HG03060 (cell line): ENCODE data around the gene TM4SF5.

ENCODE experiments used
- ATAC-seq: cut with Tn5 transposase; IDR thresholded peaks from one replicate; pipeline ENCODE4 v1.9.1; 2021; ENCODE audit warnings: low read depth, moderate number of reproducible peaks; ENCODE audit not compliant: unreplicated experiment

Gene TM4SF5

DNA sequence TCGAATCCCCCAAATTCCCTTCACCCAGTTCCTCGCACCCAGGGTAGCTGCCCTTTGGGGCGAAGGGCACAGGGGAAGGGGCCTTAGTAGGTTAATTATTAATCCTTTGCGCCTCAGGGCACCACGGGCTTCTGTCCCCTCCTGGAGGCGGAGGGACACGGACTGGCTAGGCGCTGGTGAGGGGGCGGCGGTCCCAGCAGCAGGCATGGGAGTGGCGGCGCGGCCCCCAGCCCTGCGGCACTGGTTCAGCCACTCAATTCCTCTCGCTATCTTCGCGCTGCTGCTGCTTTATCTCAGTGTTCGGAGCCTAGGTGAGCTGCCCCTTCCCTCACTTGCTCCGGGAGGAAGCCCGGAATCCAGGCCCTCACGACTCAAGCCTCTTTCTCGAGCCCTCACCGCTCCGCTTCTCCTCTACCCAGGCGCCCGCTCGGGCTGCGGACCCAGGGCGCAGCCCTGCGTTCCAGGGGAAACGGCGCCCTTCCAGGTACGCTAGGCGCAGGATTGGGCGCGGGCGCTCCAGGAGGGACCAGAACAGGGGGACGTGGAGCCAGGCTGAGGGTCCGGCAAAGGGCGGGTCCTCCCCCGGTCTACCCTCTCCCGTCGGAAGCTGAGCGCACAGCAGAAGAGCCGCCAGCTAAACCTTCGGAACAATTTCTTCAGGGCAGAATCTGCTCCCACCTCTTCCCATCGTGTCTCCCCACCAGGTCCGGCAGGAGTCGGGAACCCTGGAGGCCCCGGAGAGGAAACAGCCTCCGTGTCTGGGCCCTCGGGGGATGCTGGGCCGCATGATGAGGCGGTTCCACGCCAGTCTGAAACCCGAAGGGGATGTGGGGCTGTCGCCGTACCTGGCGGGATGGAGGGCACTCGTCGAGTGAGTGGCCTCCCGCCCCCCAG is 17.4 kb downstream of the TM4SF5 start, which contains the start of gene GLTPD2:
Gene GLTPD2 (plus strand): TSS at position 158 of the 894 bp plus-strand sequence. CDS start 48 bp downstream, at position 206.
- ATAC-seq, result no peak

DNA sequence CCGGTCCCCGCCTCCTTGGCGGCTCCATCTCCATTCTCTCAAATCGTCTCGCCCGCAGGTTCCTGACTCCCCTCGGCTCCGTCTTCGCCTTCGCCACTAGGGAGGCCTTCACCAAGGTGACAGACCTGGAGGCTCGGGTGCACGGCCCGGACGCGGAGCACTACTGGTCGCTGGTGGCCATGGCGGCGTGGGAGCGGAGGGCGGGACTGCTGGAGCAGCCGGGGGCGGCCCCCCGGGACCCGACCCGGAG is 17.9 kb downstream of the TM4SF5 start:
- no peak for ATAC-seq

DNA sequence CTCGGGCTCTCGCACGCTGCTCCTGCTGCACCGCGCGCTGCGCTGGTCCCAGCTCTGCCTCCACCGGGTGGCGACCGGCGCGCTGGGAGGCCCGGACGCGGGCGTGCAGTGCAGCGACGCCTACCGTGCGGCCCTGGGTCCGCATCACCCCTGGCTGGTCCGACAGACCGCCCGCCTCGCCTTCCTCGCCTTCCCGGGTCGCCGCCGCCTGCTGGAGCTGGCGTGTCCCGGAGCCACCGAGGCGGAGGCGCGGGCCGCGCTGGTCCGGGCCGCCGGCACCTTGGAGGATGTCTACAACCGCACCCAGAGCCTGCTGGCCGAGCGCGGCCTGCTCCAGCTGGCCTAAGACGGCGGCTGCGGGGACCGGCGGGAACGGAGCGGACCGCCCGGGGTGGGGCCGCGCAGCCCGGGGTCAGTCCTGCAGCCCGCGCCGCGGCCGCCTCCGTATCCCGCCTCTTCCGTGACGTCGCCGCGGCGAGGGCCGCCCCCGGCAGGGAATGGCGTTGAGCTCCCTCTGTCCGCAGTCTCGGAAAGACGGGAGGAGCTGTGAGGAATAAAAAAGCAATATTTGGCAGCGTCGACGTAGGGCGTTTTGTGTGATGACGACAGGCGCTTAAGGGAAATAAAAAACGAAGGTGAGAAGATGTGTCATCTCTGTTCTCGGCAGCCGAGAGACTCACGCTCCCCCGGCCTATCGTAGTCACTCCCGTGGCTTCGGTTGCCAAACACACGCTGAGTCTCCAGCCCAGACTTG is 18.4 kb downstream of the TM4SF5 start:
- no peak for ATAC-seq

DNA sequence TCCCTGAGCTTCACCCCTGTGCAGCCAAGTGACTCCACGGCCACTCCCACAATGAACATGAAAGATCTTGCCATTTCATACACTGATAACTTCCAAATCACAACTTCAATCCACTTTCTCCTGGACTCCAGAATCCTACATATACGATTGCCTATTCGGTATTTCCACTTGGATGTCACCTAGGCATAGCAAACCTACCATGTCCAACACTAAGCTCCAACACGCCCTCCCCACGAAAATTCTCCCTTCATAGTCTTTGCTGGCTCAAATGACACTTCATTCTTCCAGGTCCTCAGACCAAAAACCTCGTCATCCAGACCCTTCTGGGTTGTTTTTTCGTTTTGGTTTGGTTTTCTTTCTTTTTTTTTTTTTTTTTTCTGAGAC is 19.0 kb downstream of the TM4SF5 start:
- ATAC-seq, result no peak

DNA sequence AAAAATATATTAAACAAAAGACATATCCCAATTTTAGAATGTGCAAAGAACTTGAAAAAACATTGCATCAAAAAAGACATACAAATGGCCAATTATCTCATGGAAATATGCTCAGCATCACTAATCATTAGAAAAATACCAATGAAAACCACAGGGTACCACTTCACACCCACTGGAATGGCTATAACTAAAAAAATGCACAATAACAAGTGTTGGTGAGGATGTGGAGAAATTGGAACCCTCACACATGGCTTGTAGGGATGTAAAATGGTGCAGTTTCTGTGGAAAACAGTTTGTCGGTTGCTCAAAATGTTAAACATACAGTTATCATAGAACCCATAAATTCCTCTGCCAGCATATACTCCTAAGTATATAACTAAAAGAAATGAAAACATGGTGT is 23.5 kb downstream of the TM4SF5 start:
- no peak for ATAC-seq

DNA sequence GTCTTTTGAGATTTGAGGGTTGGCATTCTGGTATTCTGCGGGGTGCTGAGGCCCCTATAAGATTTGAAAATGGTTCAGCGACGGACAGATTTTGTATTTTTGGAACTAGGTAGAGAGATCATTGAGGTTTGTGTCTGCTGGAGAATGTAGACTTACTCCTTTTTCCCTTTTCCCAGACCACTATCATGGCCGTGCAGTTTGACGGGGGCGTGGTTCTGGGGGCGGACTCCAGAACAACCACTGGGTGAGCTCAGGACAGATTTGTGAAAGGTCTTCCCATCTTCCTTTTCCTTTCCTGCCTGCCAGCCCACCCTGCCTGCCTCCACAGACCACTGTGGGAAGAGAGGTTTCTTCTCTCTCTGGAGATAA is 24.9 kb downstream of the TM4SF5 start:
- no peak for ATAC-seq

DNA sequence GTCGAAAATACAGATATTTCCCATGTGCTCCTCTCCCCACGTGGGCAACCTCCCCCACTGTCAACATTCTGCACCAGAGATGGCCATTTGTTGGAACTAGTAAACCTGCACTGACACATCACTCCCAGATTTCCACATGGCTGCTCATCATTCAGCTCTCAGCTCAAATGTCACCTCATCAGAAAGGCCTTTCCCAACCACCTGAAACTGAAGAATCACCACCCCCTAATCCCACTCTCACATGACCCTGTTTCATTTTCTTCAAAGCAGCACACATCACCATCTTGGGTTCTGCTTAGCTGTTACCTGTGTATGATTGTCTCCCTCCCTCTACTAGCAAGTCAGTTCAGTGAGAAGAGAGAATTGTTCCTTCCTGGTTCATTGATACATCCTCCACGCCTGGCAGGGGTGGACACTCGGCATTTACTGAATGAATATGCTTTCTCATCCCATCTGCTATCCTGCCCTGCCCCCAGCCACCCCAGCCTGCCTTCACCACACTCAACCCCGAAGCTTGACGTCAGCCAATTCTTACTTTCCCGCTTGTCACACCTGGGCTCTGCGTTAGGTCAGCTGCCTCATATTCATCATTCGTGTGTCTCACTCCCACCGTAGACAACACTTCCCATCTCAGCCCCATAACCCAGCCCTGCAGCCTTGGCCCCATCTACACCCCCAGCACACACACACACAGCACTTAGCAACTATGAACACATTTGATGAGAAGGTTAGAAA is 28.9 kb downstream of the TM4SF5 start:
- ATAC-seq, result no peak

DNA sequence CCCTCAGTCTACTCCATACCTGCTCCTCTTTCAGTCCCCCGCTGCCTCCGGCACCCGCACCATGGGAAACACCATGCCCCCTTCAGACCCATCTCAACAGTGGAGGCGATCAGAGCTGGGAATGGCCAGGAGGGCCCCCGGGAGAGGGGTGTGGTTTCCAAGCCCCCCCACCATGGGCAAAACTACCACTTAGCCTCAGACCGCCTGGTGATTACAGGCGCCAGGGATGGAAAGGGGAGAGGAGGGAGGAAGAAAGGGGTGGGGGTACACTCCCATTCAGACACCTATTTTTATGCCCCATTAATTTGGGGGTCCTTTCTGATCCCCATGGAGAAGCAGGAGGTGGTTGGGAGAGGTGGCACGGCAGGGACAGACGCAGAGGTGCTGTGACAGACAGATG is 30.5 kb downstream of the TM4SF5 start, which contains the start of gene C17orf114:
Gene C17orf114 (minus strand): TSS at position 101 of the 400 bp plus-strand sequence.
- ATAC-seq, result no peak

DNA sequence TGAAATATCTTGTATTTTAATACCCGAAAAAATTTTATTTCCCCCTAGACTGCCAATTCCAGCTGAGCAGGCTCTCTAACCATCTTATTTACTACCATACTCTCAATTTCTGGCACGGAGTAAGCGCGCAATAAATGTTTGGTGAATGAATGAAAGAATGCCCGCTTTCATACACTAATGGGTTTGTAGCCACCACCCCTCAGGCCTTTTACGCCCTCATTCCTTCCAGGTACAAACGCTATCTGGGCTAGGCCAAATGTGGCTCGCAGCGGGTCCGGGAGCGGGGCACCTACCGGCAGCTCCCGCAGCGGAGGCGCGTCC is 34.7 kb downstream of the TM4SF5 start:
- ATAC-seq, result no peak

DNA sequence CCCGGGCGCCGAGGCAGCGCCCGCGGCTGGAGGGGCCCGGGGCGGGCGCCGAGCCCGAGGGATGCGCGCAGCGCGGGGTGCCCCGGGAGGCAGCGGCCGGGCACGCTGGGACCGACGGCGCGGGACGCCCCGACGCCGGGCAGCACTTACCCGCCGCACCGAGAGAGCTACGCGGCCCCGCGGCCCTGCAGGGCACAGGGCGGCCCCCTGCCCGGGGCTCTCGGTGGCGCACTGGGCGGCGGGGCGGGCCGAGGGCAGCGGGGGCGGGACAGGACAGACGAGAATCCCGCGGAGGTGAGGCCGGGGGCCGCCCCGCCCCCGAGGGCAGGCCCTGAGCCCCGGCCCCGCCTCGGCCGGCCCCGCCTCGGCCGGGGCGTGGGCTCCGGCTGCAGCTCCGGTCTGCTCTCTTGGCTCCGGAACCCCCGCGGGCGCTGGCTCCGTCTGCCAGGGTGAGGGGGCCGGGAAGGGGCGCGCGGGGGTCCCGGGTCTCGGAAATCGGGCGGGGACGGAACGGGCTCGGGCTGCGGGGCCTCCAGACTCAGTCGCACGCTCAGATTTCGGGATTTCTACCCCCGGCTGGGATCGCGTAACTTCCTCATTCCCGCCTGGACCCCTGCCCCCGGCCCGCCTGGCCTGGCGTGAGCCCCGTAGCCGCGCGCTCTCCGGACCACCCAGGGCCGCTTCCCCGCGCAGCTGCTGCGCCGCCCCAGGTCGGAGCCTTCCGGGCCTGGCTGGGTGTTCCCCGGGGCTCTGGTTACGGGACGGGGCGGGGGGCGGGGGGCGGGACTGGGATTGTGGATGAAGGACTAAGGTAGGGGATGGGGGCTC is 35.3 kb downstream of the TM4SF5 start, which contains the start of gene PLD2:
Gene PLD2 (plus strand): TSS at position 376 of the 828 bp plus-strand sequence. CDS start 621 bp downstream, outside the sequence.
- ATAC-seq, result no peak

DNA sequence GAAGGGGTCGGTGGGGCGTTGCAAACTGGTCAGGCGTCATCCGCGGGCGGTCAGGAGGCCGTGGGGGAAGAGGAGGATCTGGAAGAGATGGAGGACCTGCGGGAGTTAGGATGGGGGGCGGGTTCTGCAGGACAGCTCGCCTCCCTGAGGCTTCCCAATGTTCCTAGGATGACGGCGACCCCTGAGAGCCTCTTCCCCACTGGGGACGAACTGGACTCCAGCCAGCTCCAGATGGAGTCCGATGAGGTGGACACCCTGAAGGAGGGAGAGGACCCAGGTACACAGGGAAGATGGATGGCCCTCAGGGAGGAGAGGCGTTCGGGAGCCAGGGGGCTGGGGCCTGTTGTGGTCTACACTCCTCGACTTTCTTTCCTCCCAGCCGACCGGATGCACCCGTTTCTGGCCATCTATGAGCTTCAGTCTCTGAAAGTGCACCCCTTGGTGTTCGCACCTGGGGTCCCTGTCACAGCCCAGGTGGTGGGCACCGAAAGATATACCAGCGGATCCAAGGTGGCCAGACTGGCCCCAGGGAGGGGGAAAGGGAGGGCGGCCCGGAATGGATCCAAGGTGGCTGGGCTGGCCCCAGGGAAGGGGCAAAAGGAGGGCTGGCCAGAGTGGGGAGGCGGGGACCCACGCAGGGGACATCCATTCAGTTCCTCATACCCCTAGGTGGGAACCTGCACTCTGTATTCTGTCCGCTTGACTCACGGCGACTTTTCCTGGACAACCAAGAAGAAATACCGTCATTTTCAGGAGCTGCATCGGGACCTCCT is 36.1 kb downstream of the TM4SF5 start:
- no peak for ATAC-seq

DNA sequence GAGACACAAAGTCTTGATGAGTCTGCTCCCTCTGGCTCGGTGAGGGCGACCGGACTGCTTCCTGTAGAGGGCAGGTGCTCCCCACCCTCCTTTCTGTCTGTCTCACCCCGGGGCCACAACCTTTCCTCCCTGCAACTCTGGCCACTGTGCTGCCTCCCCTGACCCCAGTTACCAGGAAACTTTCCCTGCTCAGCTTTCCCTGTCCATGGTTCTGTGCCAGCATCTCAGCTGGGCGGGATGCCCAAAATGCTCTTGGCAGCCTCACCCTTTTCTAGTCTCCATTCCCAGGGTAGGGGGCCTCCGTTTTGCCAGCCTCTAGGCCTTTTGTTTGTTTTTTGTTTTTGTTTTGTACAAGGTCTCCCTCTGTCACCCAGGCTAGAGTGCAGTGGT is 36.7 kb downstream of the TM4SF5 start:
- no peak for ATAC-seq

DNA sequence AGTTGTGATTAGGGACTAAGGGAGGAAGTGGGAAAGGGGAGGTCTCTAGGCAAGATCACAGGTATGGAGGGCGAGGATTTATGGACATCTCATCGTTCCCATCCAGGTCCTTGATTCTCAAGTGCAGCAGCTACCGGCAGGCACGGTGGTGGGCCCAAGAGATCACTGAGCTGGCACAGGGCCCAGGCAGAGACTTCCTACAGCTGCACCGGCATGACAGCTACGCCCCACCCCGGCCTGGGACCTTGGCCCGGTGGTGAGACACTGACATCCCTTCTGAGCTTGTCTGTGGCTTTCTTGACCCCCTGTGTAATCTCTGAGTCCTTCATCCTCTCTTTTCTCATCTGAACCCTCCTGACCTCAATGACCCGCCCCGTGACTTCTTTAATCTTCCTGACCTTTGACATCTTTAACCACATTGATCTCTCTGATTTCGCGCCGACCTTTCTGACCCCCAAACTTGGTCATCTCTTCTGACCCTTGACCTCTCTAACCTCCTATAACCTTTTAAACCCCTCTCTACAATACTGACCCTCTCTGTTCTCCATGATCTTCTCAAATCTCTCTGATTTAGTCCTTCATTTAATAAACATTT is 39.1 kb downstream of the TM4SF5 start:
- ATAC-seq, result no peak

DNA sequence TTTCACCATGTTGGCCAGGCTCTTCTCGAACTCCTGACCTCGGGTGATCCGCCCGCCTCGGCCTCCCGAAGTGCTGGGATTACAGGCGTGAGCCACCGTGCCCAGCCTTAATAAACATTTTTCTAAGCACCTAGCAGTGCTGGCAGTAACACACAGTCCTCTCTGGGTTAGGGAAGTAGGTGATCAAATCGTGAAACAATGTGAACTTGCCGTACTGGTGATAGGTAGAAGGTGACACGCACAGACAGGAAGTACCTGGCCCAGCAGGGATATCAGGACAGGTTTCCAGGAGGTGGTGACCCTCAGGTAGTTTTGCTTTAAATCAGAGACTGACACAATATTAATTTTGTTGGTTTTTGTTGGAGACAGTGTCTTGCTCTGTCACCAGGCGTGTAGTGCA is 39.8 kb downstream of the TM4SF5 start:
- ATAC-seq, result no peak

DNA sequence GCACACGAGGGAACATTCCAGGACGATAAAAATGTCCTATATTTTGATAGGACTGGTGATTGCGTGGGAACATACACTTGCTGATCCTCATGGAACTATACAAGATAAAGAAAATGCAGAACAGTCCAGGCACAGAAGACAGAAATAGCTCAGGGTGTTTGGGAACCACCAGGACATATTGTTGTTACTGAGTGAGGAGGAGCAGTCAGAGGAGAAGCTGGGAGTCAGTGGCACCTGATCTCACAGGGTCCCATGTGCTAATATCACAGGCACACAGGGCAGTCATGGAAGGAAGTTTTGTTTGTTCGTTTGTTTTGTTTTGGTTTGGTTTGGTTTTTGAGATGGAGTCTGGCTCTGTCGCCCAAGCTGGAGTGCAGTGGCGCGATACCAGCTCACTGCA is 41.0 kb downstream of the TM4SF5 start:
- ATAC-seq, result no peak

DNA sequence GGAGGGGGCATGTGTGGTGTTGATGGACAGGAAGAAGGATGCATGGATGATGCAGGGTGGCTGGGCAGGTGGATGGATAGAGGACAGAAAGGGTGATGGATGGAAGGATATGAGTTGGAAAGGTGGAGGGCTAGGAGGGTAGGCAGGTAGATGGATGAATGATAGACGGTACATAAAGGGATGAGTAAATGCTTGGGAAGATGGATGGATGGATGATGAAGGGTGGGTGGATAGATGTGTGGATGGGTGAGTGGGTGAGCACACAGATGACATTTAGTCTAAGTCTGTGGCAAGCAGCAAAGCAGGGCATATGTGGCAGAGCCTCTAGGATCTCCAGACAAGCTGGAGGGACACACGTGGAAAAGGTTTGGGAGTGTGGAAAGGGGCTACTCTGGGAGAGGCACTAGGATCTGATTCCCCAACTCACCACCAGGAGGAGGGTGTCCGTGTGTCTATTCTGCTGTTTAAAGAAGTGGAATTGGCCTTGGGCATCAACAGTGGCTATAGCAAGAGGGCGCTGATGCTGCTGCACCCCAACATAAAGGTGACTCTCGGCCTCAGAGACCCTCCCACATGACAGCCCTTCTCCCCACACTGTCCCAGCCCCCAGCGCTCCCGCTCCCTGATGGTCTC is 43.5 kb downstream of the TM4SF5 start:
- no peak for ATAC-seq

DNA sequence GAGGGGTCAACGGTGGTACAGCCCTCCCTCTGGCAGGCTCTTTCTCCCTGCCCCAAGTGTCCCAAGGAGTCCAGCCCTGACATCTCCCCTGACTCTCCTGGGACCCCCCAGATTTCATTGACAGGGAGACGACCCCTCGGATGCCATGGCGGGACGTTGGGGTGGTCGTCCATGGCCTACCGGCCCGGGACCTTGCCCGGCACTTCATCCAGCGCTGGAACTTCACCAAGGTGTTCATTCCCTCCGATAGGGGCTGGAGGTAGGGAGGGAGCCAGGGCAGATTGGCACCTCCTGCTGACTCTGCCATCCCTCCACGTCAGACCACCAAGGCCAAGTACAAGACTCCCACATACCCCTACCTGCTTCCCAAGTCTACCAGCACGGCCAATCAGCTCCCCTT is 45.1 kb downstream of the TM4SF5 start:
- ATAC-seq, result no peak

DNA sequence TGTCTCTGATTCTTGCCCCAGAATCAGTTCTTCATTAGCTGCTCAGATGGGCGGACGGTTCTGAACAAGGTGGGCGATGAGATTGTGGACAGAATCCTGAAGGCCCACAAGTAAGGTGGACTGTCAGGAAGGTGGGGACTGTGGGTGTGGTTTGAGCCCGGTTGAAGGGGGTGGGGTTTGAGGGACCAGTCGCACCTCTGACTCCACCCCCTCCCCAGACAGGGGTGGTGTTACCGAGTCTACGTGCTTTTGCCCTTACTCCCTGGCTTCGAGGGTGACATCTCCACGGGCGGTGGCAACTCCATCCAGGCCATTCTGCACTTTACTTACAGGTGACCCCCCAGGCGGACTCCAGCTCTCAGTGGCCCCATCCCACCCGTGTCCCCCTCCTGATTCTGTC is 46.6 kb downstream of the TM4SF5 start:
- no peak for ATAC-seq

DNA sequence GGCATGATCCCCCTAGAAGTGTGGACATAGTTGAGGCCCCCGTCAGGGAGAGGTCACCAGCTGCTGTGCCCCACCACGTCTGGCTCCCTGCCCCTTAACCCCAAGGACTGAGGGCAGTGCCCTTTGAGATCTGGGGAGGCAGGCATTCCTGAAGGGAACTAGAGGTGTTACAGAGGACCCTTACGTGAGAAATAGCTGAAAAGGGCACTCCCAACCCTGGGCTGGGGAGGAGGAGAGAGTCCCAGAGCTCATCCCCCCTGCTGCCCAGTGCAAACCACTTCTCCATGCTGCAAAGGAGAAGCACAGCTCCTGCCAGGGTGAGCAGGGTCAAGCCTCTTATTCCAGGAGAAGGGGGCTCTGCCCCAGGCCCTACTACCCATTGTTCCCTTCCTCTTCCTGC is 51.1 kb downstream of the TM4SF5 start:
- no peak for ATAC-seq
